ENCODE data around the gene C14orf180.

- no peak for TF ChIP-seq CTCF (IDR thresholded peaks at IDR 0.05; ENCODE audit: low read length)
- TF ChIP-seq EZH2 (optimal IDR thresholded peaks at IDR 0.05; ENCODE audit: low read depth, low read length): no peak
- TF ChIP-seq EZH2phosphoT487 (IDR thresholded peaks at IDR 0.05; ENCODE audit: low read length): no peak
Measured at GRCh38 chr14:104561632-104562495, 17.7 kb upstream of the C14orf180 start.

Measured in MM.1S (cell line).